ENCODE results near the gene FALEC.

DNA sequence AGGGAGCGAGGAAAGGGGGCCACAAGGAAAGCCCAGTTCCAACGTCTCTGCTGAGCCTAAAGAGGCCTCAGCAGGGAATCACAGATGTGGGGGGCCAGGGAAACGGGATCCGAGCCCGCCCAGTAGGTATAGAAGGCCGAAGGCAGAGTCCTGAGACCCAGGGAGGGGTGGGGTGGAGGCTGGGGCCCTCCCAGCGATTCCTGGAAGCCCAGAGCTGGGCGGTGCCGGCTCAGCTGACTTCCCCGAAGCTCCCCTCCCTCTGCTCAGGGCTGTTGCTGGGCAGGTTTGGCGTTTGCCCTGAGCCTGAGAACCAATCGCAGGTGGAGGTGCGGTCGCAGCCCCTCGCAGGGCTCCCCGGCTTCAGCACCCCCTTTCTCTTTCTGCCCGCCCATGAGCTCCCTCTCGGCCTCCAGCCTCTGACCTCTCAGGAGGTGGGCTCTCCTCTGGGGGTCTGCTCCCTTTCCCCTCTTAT is 46.5 kb downstream of the FALEC start:
- TF ChIP-seq, protein P1, sequence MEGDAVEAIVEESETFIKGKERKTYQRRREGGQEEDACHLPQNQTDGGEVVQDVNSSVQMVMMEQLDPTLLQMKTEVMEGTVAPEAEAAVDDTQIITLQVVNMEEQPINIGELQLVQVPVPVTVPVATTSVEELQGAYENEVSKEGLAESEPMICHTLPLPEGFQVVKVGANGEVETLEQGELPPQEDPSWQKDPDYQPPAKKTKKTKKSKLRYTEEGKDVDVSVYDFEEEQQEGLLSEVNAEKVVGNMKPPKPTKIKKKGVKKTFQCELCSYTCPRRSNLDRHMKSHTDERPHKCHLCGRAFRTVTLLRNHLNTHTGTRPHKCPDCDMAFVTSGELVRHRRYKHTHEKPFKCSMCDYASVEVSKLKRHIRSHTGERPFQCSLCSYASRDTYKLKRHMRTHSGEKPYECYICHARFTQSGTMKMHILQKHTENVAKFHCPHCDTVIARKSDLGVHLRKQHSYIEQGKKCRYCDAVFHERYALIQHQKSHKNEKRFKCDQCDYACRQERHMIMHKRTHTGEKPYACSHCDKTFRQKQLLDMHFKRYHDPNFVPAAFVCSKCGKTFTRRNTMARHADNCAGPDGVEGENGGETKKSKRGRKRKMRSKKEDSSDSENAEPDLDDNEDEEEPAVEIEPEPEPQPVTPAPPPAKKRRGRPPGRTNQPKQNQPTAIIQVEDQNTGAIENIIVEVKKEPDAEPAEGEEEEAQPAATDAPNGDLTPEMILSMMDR (IDR thresholded peaks at IDR 0.05): no peak
- no peak for TF ChIP-seq POLR2A (IDR thresholded peaks at IDR 0.05)

Measured in heart left ventricle (tissue), 13 donors.